ENCODE data around the gene LRFN4. TPM values are rescaled to one million over a fixed set of nuclear protein-coding genes. Genes with fewer than 3 reads are reported as not detected.

LRFN4 gene
- total and polyA plus RNA-seq, 4 donors: 0.75 to 3.4 (median 1.5) TPM; not detected in 1

GRCh38 chr11:66879999-66880398 is 23.1 kb downstream of the LRFN4 start:
- no peak for DNase-seq (ENCODE audit: low spot score)
- TF ChIP-seq NR2F2 (IDR thresholded peaks at IDR 0.05): no peak
- TF ChIP-seq JUND (IDR thresholded peaks at IDR 0.05): no peak
- no peak for TF ChIP-seq TAF1 (conservative IDR thresholded peaks at IDR 0.05)
- TF ChIP-seq RAD21 (IDR thresholded peaks at IDR 0.05): no peak
- Histone ChIP-seq H3K27me3 (ENCODE audit: control insufficient read depth in 4 of 4, insufficient read depth in 4 of 4, low read length in 3 of 4) (no peaks in the 10 kb centered on the region), H3K9ac (ENCODE audit: low read depth in 1 of 2, low read length in 2 of 2) (no peak overlapping the region), H3K27ac (ENCODE audit: low read depth in 1 of 2, low read length in 2 of 2) (no peak overlapping the region), H3K9me3 (ENCODE audit: control insufficient read depth in 4 of 4, low read length in 3 of 4) (no peaks in the 10 kb centered on the region), H3K36me3 (ENCODE audit: control insufficient read depth in 4 of 4, insufficient read depth in 3 of 4, low read depth in 1 of 4, low read length in 3 of 4) (peaks cover 0 to 2% (median 0%) of the 10 kb centered on the region in 4 donors), H3K4me3 (ENCODE audit: low read depth in 1 of 3, low read length in 3 of 3) (no peak overlapping the region), H3K4me1 (ENCODE audit: control insufficient read depth in 4 of 4, insufficient read depth in 4 of 4, low read length in 3 of 4) (peaks cover 30 to 70% (median 52%) of the 10 kb centered on the region in 4 donors)
- WGBS: 91% methylated on average over 8 of the region's 8 CpGs

GRCh38 chr11:66880496-66881450 is 23.9 kb downstream of the LRFN4 start:
- H3K4me1 ChIP-seq (ENCODE audit: control insufficient read depth in 4 of 4, insufficient read depth in 4 of 4, low read length in 3 of 4): peaks cover 30 to 69% (median 53%) of the 10 kb centered on the region in 4 donors
- H3K4me3 ChIP-seq (ENCODE audit: low read depth in 1 of 3, low read length in 3 of 3): no peak overlapping the region
- H3K36me3 ChIP-seq (ENCODE audit: control insufficient read depth in 4 of 4, insufficient read depth in 3 of 4, low read depth in 1 of 4, low read length in 3 of 4): peaks cover 0 to 2% (median 0%) of the 10 kb centered on the region in 4 donors
- no peaks in the 10 kb centered on the region for H3K9me3 ChIP-seq (ENCODE audit: control insufficient read depth in 4 of 4, low read length in 3 of 4)
- TF ChIP-seq ATF3 (IDR thresholded peaks at IDR 0.05) (no peak), NR2F2 (IDR thresholded peaks at IDR 0.05) (no peak), EGR1 (IDR thresholded peaks at IDR 0.05; ENCODE audit: low read depth in 2 of 2) (no peak), GABPA (IDR thresholded peaks at IDR 0.05 in 1 of 2, conservative IDR thresholded peaks at IDR 0.05 in 1 of 2) (no peak), RAD21 (IDR thresholded peaks at IDR 0.05) (no peak), HNF4A (conservative IDR thresholded peaks at IDR 0.05) (no peak), TAF1 (conservative IDR thresholded peaks at IDR 0.05) (no peak), HNF4G (IDR thresholded peaks at IDR 0.05) (no peak), CTCF (IDR thresholded peaks at IDR 0.05; ENCODE audit: low read depth, low read length, missing input control) (no peak), SP1 (IDR thresholded peaks at IDR 0.05) (no peak), ZBTB33 (IDR thresholded peaks at IDR 0.05) (no peak), YY1 (IDR thresholded peaks at IDR 0.05) (no peak), REST (IDR thresholded peaks at IDR 0.05) (no peak), JUND (IDR thresholded peaks at IDR 0.05) (no peak), RXRA (IDR thresholded peaks at IDR 0.05) (no peak), FOXA1 (IDR thresholded peaks at IDR 0.05) (no peak), MAX (IDR thresholded peaks at IDR 0.05) (no peak)
- H3K27me3 ChIP-seq (ENCODE audit: control insufficient read depth in 4 of 4, insufficient read depth in 4 of 4, low read length in 3 of 4): no peaks in the 10 kb centered on the region
- no peak for DNase-seq (ENCODE audit: low spot score)
- H3K9ac ChIP-seq (ENCODE audit: low read depth in 1 of 2, low read length in 2 of 2): no peak overlapping the region
- 73% methylated on average over 14 of the region's 14 CpGs for whole genome bisulfite sequencing
- no peak overlapping the region for H3K27ac ChIP-seq (ENCODE audit: low read depth in 1 of 2, low read length in 2 of 2)

Data from liver (tissue), 9 donors.